Cardiac muscle cell (in vitro differentiated cells and primary cell): ENCODE results near the gene AMT. TPM values are rescaled to one million over a fixed set of nuclear protein-coding genes. Genes with fewer than 3 reads are reported as not detected.
A peak's percentile ranks its signal among the peaks of the same experiment; 100 is the strongest.

ENCODE experiments used
- DNase-seq, 2 donors: peaks; one replicate each; pipeline versions ENCODE4 v3.0.0 to v3.0.0-alpha.2; 2010 to 2017; ENCODE audit warnings: low read depth in 1 of 2, low spot score in 1 of 2
- H3K27ac ChIP-seq: fragments of 200-600 bp; sonication (generic); 2 replicates; pipeline ENCODE4 v1.5.1; 2016
- H3K27me3 ChIP-seq: fragments of 200-600 bp; sonication (generic); 2 replicates; pipeline ENCODE4 v1.6.0; 2016; ENCODE audit warnings: control low read depth
- H3K36me3 ChIP-seq: fragments of 200-600 bp; sonication (generic); 2 replicates; pipeline ENCODE4 v1.5.1; 2016; ENCODE audit warnings: control low read depth
- H3K4me1 ChIP-seq: fragments of 200-600 bp; sonication (generic); 2 replicates; pipeline ENCODE4 v1.8.1; 2017; ENCODE audit warnings: low read depth, mild to moderate bottlenecking, mixed run types
- H3K4me3 ChIP-seq: fragments of 200-600 bp; sonication (generic); 2 replicates; pipeline ENCODE4 v1.5.1; 2016; ENCODE audit warnings: mild to moderate bottlenecking
- H3K9me3 ChIP-seq: fragments of 200-600 bp; sonication (generic); 2 replicates; pipeline ENCODE4 v1.5.1; 2017; ENCODE audit warnings: low read depth, mild to moderate bottlenecking, control low read depth
- CTCF ChIP-seq: IDR thresholded peaks from 2 replicates; pipeline ENCODE4 v1.5.1; 2012; ENCODE audit warnings: low read depth, mild to moderate bottlenecking, low read length
- polyA plus RNA-seq: library from polyadenylated mRNA; unstranded; fragments of >200 nt; fragmentation: Nextera tagmentation; extraction: Ambion mirVana; gene quantifications from 2 replicates; pipeline ENCODE4 v1.2.1, GENCODE V29; 2016
- total RNA-seq: library from RNA; depleted of rRNA; stranded (reverse); fragments of >200 nt; gene quantifications from 2 replicates; pipeline ENCODE4 v1.2.3, GENCODE V29; 2016

AMT gene
- total and polyA plus RNA-seq, 2 experiments from 2014 or later: 67.2 to 105 TPM

GRCh38 chr3:49445391-49445790, 23.1 kb upstream of the AMT start:
- DNase-seq: no peak
- no peak overlapping the region for H3K27ac ChIP-seq
- H3K36me3 ChIP-seq: no peaks in the 10 kb centered on the region
- H3K4me1 ChIP-seq: no peaks in the 10 kb centered on the region
- TF ChIP-seq CTCF: no peak
- H3K9me3 ChIP-seq: no peaks in the 10 kb centered on the region
- H3K27me3 ChIP-seq: no peaks in the 10 kb centered on the region
- no peak overlapping the region for H3K4me3 ChIP-seq

- TF ChIP-seq CTCF: no peak
- H3K4me1 ChIP-seq: no peaks in the 10 kb centered on the region
- no peaks in the 10 kb centered on the region for H3K36me3 ChIP-seq
- no peak overlapping the region for H3K27ac ChIP-seq
- H3K4me3 ChIP-seq: no peak overlapping the region
- no peaks in the 10 kb centered on the region for H3K27me3 ChIP-seq
- no peak for DNase-seq
- no peaks in the 10 kb centered on the region for H3K9me3 ChIP-seq
Observed at GRCh38 chr3:49434731-49435130, 12.5 kb upstream of the AMT start.

- H3K36me3 ChIP-seq: no peaks in the 10 kb centered on the region
- peak; percentile 8 for TF ChIP-seq CTCF
- no peaks in the 10 kb centered on the region for H3K9me3 ChIP-seq
- no peak for DNase-seq
- H3K4me1 ChIP-seq: no peaks in the 10 kb centered on the region
- peak overlapping the region; percentile 46 for H3K4me3 ChIP-seq
- H3K27me3 ChIP-seq: no peaks in the 10 kb centered on the region
- no peak overlapping the region for H3K27ac ChIP-seq
Observed at GRCh38 chr3:49428752-49429080, 6.4 kb upstream of the AMT start.

- no peak for DNase-seq
- Histone ChIP-seq H3K4me1 (no peaks in the 10 kb centered on the region), H3K4me3 (no peak overlapping the region), H3K36me3 (no peaks in the 10 kb centered on the region), H3K27ac (no peak overlapping the region), H3K27me3 (no peaks in the 10 kb centered on the region), H3K9me3 (no peaks in the 10 kb centered on the region)
- TF ChIP-seq CTCF: no peak
Observed at GRCh38 chr3:49427586-49427985, 5.3 kb upstream of the AMT start.

- Histone ChIP-seq H3K27ac (no peak overlapping the region), H3K4me3 (no peak overlapping the region), H3K9me3 (no peaks in the 10 kb centered on the region), H3K4me1 (peaks cover 4% of the 10 kb centered on the region), H3K27me3 (no peaks in the 10 kb centered on the region), H3K36me3 (no peaks in the 10 kb centered on the region)
- TF ChIP-seq CTCF: no peak
- DNase-seq: no peak
Observed at GRCh38 chr3:49424816-49425215, 2.5 kb upstream of the AMT start.

- Histone ChIP-seq H3K27ac (peak overlapping the region; percentile 92), H3K9me3 (no peaks in the 10 kb centered on the region), H3K4me1 (peaks cover 9% of the 10 kb centered on the region), H3K4me3 (peak overlapping the region; percentile 68), H3K27me3 (no peaks in the 10 kb centered on the region), H3K36me3 (no peaks in the 10 kb centered on the region)
- no peak for TF ChIP-seq CTCF
- no peak for DNase-seq
Observed at GRCh38 chr3:49421890-49422378, 339 bp downstream of the AMT start.
